Ascending aorta (tissue), 2 donors: ENCODE data around the gene GRID2IP. TPM values are rescaled to one million over a fixed set of nuclear protein-coding genes. Genes with fewer than 3 reads are reported as not detected.
A peak's percentile ranks its signal among the peaks of the same experiment; 100 is the strongest.

ENCODE experiments used
- DNase-seq, 2 donors: peaks; one replicate each; pipeline ENCODE4 v3.0.0-alpha.2; 2019; ENCODE audit warnings: low spot score in 2 of 2
- H3K27ac ChIP-seq, 2 donors: fragments of 200-600 bp; sonication (generic); one replicate each; pipeline ENCODE4 v1.5.1; 2016 to 2017; ENCODE audit warnings: mild to moderate bottlenecking in 1 of 2
- H3K27me3 ChIP-seq: fragments of 200-600 bp; sonication (generic); one replicate; pipeline ENCODE4 v1.5.1; 2017
- H3K36me3 ChIP-seq, 2 donors: fragments of 200-600 bp; sonication (generic); one replicate each; pipeline ENCODE4 v1.5.1; 2016
- H3K4me1 ChIP-seq, 2 donors: fragments of 200-600 bp; sonication (generic); one replicate each; pipeline ENCODE4 v1.5.1; 2016 to 2017; ENCODE audit warnings: mild to moderate bottlenecking in 1 of 2
- H3K4me3 ChIP-seq, 2 donors: fragments of 200-600 bp; sonication (generic); one replicate each; pipeline ENCODE4 v1.5.1; 2016 to 2017; ENCODE audit warnings: mild to moderate bottlenecking in 1 of 2
- H3K9me3 ChIP-seq, 2 donors: fragments of 200-600 bp; sonication (generic); one replicate each; pipeline ENCODE4 v1.5.1; 2016
- CTCF ChIP-seq, 3 experiments: fragments of 200-600 bp in 2 of 3; fragments of 450-650 bp in 1 of 3; sonication (generic) in 2 of 3; IDR thresholded peaks; one replicate each; pipeline ENCODE4 v1.5.1; 2016 to 2019; ENCODE audit warnings: antibody characterized with exemption in 3 of 3, mild to moderate bottlenecking in 1 of 3, moderate library complexity in 1 of 3
- intact Hi-C: fragments of 100-400 bp; cut with DNase I; formaldehyde crosslinking; loops from one replicate; pipeline ENCODE4 v1.15.1; 2023
- total RNA-seq: library from RNA; depleted of rRNA; stranded (reverse); fragments of >200 nt; gene quantifications from one replicate; pipeline ENCODE4 v1.1.0, GENCODE V29; 2016

GRID2IP gene
- total RNA-seq, 1 donor from 2014 or later: not detected

GRCh38 chr7:6530626-6531491 is 20.4 kb downstream of the GRID2IP start:
- no peak for DNase-seq
- H3K27me3 ChIP-seq: peaks cover 8% of the 10 kb centered on the region
- no peak for TF ChIP-seq CTCF (IDR thresholded peaks at IDR 0.05)
- intact Hi-C loops: no loop called here
- no peaks in the 10 kb centered on the region for H3K9me3 ChIP-seq
- H3K4me1 ChIP-seq: peaks cover 0 to 3% of the 10 kb centered on the region in 2 donors
- peak overlapping the region; percentile 34 to 35 for H3K4me3 ChIP-seq
- no peaks in the 10 kb centered on the region for H3K36me3 ChIP-seq
- H3K27ac ChIP-seq: no peak overlapping the region

GRCh38 chr7:6529643-6530042 is 21.6 kb downstream of the GRID2IP start:
- intact Hi-C loops: no loop called here
- no peaks in the 10 kb centered on the region for H3K36me3 ChIP-seq
- peaks cover 8% of the 10 kb centered on the region for H3K27me3 ChIP-seq

GRCh38 chr7:6528401-6529130 is 22.7 kb downstream of the GRID2IP start:
- Histone ChIP-seq H3K9me3 (no peaks in the 10 kb centered on the region), H3K27me3 (peaks cover 8% of the 10 kb centered on the region), H3K27ac (no peak overlapping the region), H3K4me1 (peaks cover 0 to 3% of the 10 kb centered on the region in 2 donors), H3K4me3 (no peak overlapping the region), H3K36me3 (no peaks in the 10 kb centered on the region)
- DNase-seq: no peak
- TF ChIP-seq CTCF (IDR thresholded peaks at IDR 0.05): no peak
- intact Hi-C loops: no loop called here

More at GRCh38 chr7:6529643-6530042, 21.6 kb downstream of the GRID2IP start:
- Histone ChIP-seq H3K27ac (no peak overlapping the region), H3K4me1 (peaks cover 0 to 3% of the 10 kb centered on the region in 2 donors), H3K9me3 (no peaks in the 10 kb centered on the region), H3K4me3 (no peak overlapping the region)
- no peak for TF ChIP-seq CTCF (IDR thresholded peaks at IDR 0.05)
- DNase-seq: no peak

- H3K27me3 ChIP-seq: peaks cover 8% of the 10 kb centered on the region
Measured at GRCh38 chr7:6526997-6527378, 24.3 kb downstream of the GRID2IP start.

More at GRCh38 chr7:6526997-6527378, 24.3 kb downstream of the GRID2IP start:
- Histone ChIP-seq H3K4me1 (peaks cover 0 to 3% of the 10 kb centered on the region in 2 donors), H3K27ac (no peak overlapping the region), H3K36me3 (no peaks in the 10 kb centered on the region), H3K4me3 (peak overlapping the region; percentile 47 to 59), H3K9me3 (no peaks in the 10 kb centered on the region)
- no peak for TF ChIP-seq CTCF (IDR thresholded peaks at IDR 0.05)
- no peak for DNase-seq
- intact Hi-C loops: no loop called here
